T-cell (primary cell): ENCODE measurements around the gene TCP10L. TPM values are rescaled to one million over a fixed set of nuclear protein-coding genes. Genes with fewer than 3 reads are reported as not detected.
"Not testable (repeated sequence)": the region's sequence is repeated elsewhere in the genome, so short reads cannot be mapped to it uniquely, and the experiment has no call there.

Source experiments
- ATAC-seq, 4 experiments: fragments of 200-7000 bp in 3 of 4; fragments of 150-1000 bp in 1 of 4; cut with Tn5 transposase; replicated peaks in 1 of 4; 1 replicate in 3 of 4; 2 replicates in 1 of 4; pipeline ENCODE4 v1.10.0; 2021; ENCODE audit warnings: moderate library complexity in 3 of 4, mild to moderate bottlenecking in 2 of 4, moderate number of reproducible peaks in 1 of 4
- CTCF ChIA-PET, 2 donors: fragments of 300-600 bp; sonication (Branson Sonifier 250); formaldehyde crosslinking; loops; one replicate each; lab custom pipeline; 2022; ENCODE audit warnings: antibody characterized with exemption in 2 of 2; lab: Charles Lee
- POLR2A ChIA-PET, 2 donors: fragments of 300-600 bp; sonication (Branson Sonifier 250); formaldehyde crosslinking; loops; one replicate each; lab custom pipeline; 2022; ENCODE audit warnings: antibody characterized with exemption in 2 of 2; lab: Charles Lee
- DNase-seq, 35 experiments: peaks; one replicate each; pipeline versions ENCODE4 v3.0.0 to v3.0.0-alpha.2; 2013 to 2023
- H3K27ac ChIP-seq: one replicate; pipeline ENCODE4 v1.5.1; 2013; ENCODE audit warnings: low read length
- H3K27me3 ChIP-seq, 2 experiments: replicated peaks in 1 of 2; 1 replicate in 1 of 2; 2 replicates in 1 of 2; pipeline versions ENCODE4 v1.6.1 to v1.7.0; 2013; ENCODE audit warnings: low read length in 1 of 2, mixed read lengths in 1 of 2; ENCODE audit not compliant: control insufficient read depth in 2 of 2, insufficient read depth in 2 of 2; ENCODE audit errors: extremely low read depth in 1 of 2
- H3K36me3 ChIP-seq, 2 donors: 1 replicate in 1 of 2; 2 replicates in 1 of 2; pipeline versions ENCODE4 v1.6.1 to v1.7.0; 2013; ENCODE audit warnings: low read length in 1 of 2; ENCODE audit not compliant: control insufficient read depth in 2 of 2, insufficient read depth in 1 of 2; ENCODE audit errors: extremely low read depth in 1 of 2
- H3K4me1 ChIP-seq, 2 experiments: 1 replicate in 1 of 2; 2 replicates in 1 of 2; pipeline versions ENCODE4 v1.6.1 to v1.7.0; 2013; ENCODE audit warnings: low read length in 2 of 2, mixed read lengths in 1 of 2; ENCODE audit not compliant: insufficient read depth in 2 of 2, control insufficient read depth in 1 of 2; ENCODE audit errors: extremely low read depth in 1 of 2
- H3K4me3 ChIP-seq, 2 donors: 1 replicate in 1 of 2; 2 replicates in 1 of 2; pipeline versions ENCODE4 v1.5.1 to v1.7.0; 2013; ENCODE audit warnings: mild to moderate bottlenecking in 2 of 2, low read length in 1 of 2, moderate library complexity in 1 of 2; ENCODE audit not compliant: control insufficient read depth in 1 of 2; ENCODE audit errors: extremely low read depth in 1 of 2
- H3K9me3 ChIP-seq: 2 replicates; pipeline ENCODE4 v1.7.0; 2013
- H3K27ac Mint-ChIP-seq, 2 donors: one replicate each; pipeline ENCODE4 v1.8.0; 2020 to 2021; ENCODE audit warnings: mild to moderate bottlenecking in 2 of 2, mixed read lengths in 2 of 2
- H3K27me3 Mint-ChIP-seq, 2 donors: one replicate each; pipeline ENCODE4 v1.8.0; 2021 to 2022; ENCODE audit warnings: mixed read lengths in 2 of 2
- H3K36me3 Mint-ChIP-seq: one replicate; pipeline ENCODE4 v1.8.0; 2021; ENCODE audit warnings: mixed read lengths
- H3K4me1 Mint-ChIP-seq, 3 donors: one replicate each; pipeline ENCODE4 v1.8.0; 2020 to 2022; ENCODE audit warnings: mixed read lengths in 3 of 3, mild to moderate bottlenecking in 1 of 3
- H3K4me3 Mint-ChIP-seq, 3 donors: one replicate each; pipeline ENCODE4 v1.8.0; 2020 to 2022; ENCODE audit warnings: mild to moderate bottlenecking in 3 of 3, mixed read lengths in 3 of 3, moderate library complexity in 3 of 3
- H3K9me3 Mint-ChIP-seq, 3 donors: one replicate each; pipeline ENCODE4 v1.8.0; 2020 to 2022; ENCODE audit warnings: mixed read lengths in 3 of 3
- WGBS: methylation state at CpG from one replicate; pipeline ENCODE4 v1.1.5; 2013; ENCODE audit warnings: missing lambda C conversion rate; ENCODE audit not compliant: insufficient coverage; 5-methylcytosine and 5-hydroxymethylcytosine counted together
- total RNA-seq, 35 experiments: library from RNA in 6 of 35; stranded (reverse) in 6 of 35; fragments of 120-200 nt in 1 of 35; gene quantifications; one replicate each; pipeline versions ENCODE4 v1.2.1 to v1.2.4 and lab custom pipeline; 2013 to 2026

Gene TCP10L
- total RNA-seq, 5 donors from 2014 or later (not counting 1 experiment from before 2014, with no cell fraction given) = 0.19 to 0.73 (median 0.39) TPM; not detected in 1

- no peak overlapping the region for H3K27ac ChIP-seq
- H3K4me3 ChIP-seq = no peak overlapping the region
- Mint-ChIP-seq H3K27me3 (no peaks in the 10 kb centered on the region), H3K36me3 (peaks cover 3% of the 10 kb centered on the region), H3K27ac (no peak overlapping the region), H3K9me3 (no peaks in the 10 kb centered on the region), H3K4me3 (no peak overlapping the region), H3K4me1 (peaks cover 0 to 5% (median 0%) of the 10 kb centered on the region in 3 donors)
- H3K36me3 ChIP-seq = no peaks in the 10 kb centered on the region
- H3K9me3 ChIP-seq = no peaks in the 10 kb centered on the region
- CTCF ChIA-PET = no interaction called here
- 80% methylated on average over 1 of the region's 4 CpGs for WGBS
- no peaks in the 10 kb centered on the region for H3K27me3 ChIP-seq
- DNase-seq (no peak), ATAC-seq (no peak)
- POLR2A ChIA-PET = interaction anchor here in 1 of 2 donors (0.6 kb wide), 1 partner anchor 1074 kb away, joined by 5 read pairs; no protein-coding TSS in a partner anchor
- H3K4me1 ChIP-seq = peaks cover 0 to 2% of the 10 kb centered on the region in 2 experiments
These were observed 38.3 kb downstream of the TCP10L start for GRCh38 chr21:32547018-32547417.

DNA sequence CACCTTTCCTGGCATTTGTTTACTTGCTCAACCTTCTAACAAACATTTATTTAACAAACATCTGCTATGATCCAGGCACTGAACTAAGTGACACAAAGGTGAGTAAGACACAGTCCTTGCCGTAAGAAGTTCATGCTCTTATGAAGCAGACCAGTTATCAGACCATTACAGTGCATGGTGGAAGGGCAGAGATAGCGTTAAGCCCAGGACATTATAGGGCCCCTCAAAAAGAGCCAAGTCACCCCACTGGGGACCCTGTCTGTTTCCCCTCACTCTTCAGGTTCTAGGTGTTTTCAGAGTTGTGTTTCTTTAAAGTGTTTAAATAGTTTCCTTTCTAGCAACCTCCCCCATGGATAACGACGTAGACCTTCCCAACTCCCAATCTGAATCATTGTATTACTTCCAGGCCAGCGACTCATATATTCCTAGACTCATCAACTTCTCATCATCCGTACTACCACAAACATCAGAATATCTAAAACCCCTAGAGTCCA lies 39.3 kb downstream of the TCP10L start:
- DNase-seq = no peak

GRCh38 chr21:32544697-32545096 lies 40.6 kb downstream of the TCP10L start:
- WGBS = 86% methylated on average over 2 of the region's 4 CpGs
- H3K36me3 Mint-ChIP-seq = peaks cover 3% of the 10 kb centered on the region
- POLR2A ChIA-PET = no interaction called here
- H3K9me3 Mint-ChIP-seq = no peaks in the 10 kb centered on the region
- CTCF ChIA-PET = no interaction called here
- no peak overlapping the region for H3K27ac Mint-ChIP-seq
- H3K9me3 ChIP-seq = no peaks in the 10 kb centered on the region
- ATAC-seq (no peak), DNase-seq (no peak)
- no peak overlapping the region for H3K4me3 Mint-ChIP-seq
- peaks cover 0 to 2% of the 10 kb centered on the region in 2 experiments for H3K4me1 ChIP-seq
- no peak overlapping the region for H3K27ac ChIP-seq
- no peaks in the 10 kb centered on the region for H3K27me3 ChIP-seq
- H3K4me3 ChIP-seq = no peak overlapping the region
- H3K36me3 ChIP-seq = no peaks in the 10 kb centered on the region
- no peaks in the 10 kb centered on the region for H3K27me3 Mint-ChIP-seq
- H3K4me1 Mint-ChIP-seq = peaks cover 0 to 5% (median 0%) of the 10 kb centered on the region in 3 donors

More for the DNA sequence above, 39.3 kb downstream of the TCP10L start:
- no peaks in the 10 kb centered on the region for H3K27me3 ChIP-seq
- Mint-ChIP-seq H3K27me3 (no peaks in the 10 kb centered on the region), H3K27ac (no peak overlapping the region), H3K9me3 (no peaks in the 10 kb centered on the region), H3K4me3 (no peak overlapping the region), H3K4me1 (peaks cover 0 to 5% (median 0%) of the 10 kb centered on the region in 3 donors), H3K36me3 (peaks cover 3% of the 10 kb centered on the region)
- no peak for ATAC-seq
- H3K27ac ChIP-seq = no peak overlapping the region
- no peaks in the 10 kb centered on the region for H3K9me3 ChIP-seq
- H3K4me1 ChIP-seq = peaks cover 0 to 2% of the 10 kb centered on the region in 2 experiments
- H3K4me3 ChIP-seq = no peak overlapping the region
- 80% methylated on average over 1 of the region's 6 CpGs for WGBS
- H3K36me3 ChIP-seq = no peaks in the 10 kb centered on the region
- ChIA-PET POLR2A (no interaction called here), CTCF (no interaction called here)

GRCh38 chr21:32543975-32544374 lies 41.3 kb downstream of the TCP10L start:
- peaks cover 2 to 8% (median 4%) of the 10 kb centered on the region in 3 donors for H3K4me1 Mint-ChIP-seq
- H3K4me3 Mint-ChIP-seq = no peak overlapping the region
- ATAC-seq (no peak), DNase-seq (no peak)
- no peaks in the 10 kb centered on the region for H3K27me3 Mint-ChIP-seq
- CTCF ChIA-PET = interaction anchor here in 1 of 2 donors (0.5 to 0.7 kb wide), 2 partner anchors 52 to 69 kb away, joined by 3 to 4 read pairs; no protein-coding TSS in a partner anchor
- no CpG with 5 or more reads among the region's 3 CpGs for WGBS
- H3K9me3 ChIP-seq = no peaks in the 10 kb centered on the region
- H3K27ac Mint-ChIP-seq = no peak overlapping the region
- peaks cover 0 to 6% of the 10 kb centered on the region in 2 experiments for H3K4me1 ChIP-seq
- peaks cover 3% of the 10 kb centered on the region for H3K36me3 Mint-ChIP-seq
- no peaks in the 10 kb centered on the region for H3K9me3 Mint-ChIP-seq
- H3K27me3 ChIP-seq = no peaks in the 10 kb centered on the region
- no peak overlapping the region for H3K27ac ChIP-seq
- no peak overlapping the region for H3K4me3 ChIP-seq
- POLR2A ChIA-PET = no interaction called here
- no peaks in the 10 kb centered on the region for H3K36me3 ChIP-seq

DNA sequence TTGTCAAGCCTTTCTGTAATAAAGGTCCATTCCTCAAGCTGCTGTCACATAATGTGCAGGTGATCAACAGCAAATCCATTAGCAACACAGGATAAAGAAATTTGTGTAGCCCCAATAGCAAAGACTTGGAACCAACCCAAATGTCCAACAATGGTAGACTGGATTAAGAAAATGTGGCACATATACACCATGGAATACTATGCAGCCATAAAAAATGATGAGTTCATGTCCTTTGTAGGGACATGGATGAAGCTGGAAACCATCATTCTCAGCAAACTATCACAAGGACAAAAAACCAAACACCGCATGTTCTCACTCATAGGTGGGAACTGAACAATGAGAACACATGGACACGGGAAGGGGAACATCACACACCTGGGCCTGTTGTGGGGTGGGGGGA lies 42.3 kb downstream of the TCP10L start:
- CTCF ChIA-PET = not testable (repeated sequence)
- 100% methylated on average over 1 of the region's 2 CpGs for WGBS

GRCh38 chr21:32539378-32539777 lies 45.9 kb downstream of the TCP10L start:
- no peak overlapping the region for H3K27ac Mint-ChIP-seq

More for the DNA sequence above, 42.3 kb downstream of the TCP10L start:
- H3K27ac Mint-ChIP-seq, H3K27me3 Mint-ChIP-seq, ATAC-seq, H3K4me3 ChIP-seq, DNase-seq, H3K27me3 ChIP-seq, H3K4me3 Mint-ChIP-seq, H3K36me3 Mint-ChIP-seq, H3K36me3 ChIP-seq, POLR2A ChIA-PET, H3K9me3 ChIP-seq, H3K27ac ChIP-seq, H3K9me3 Mint-ChIP-seq: not testable (repeated sequence)
- peaks cover 10 to 15% (median 11%) of the 10 kb centered on the region in 3 donors for H3K4me1 Mint-ChIP-seq
- peaks cover 1 to 11% of the 10 kb centered on the region in 2 experiments for H3K4me1 ChIP-seq

More at GRCh38 chr21:32539378-32539777, 45.9 kb downstream of the TCP10L start:
- no peaks in the 10 kb centered on the region for H3K9me3 ChIP-seq
- H3K4me1 ChIP-seq = peaks cover 16 to 19% of the 10 kb centered on the region in 2 experiments
- H3K27ac ChIP-seq = no peak overlapping the region
- no peak overlapping the region for H3K4me3 ChIP-seq
- ATAC-seq (no peak), DNase-seq (no peak)
- Mint-ChIP-seq H3K4me1 (peaks cover 22 to 30% (median 25%) of the 10 kb centered on the region in 3 donors), H3K9me3 (no peaks in the 10 kb centered on the region), H3K4me3 (no peak overlapping the region), H3K36me3 (peaks cover 6% of the 10 kb centered on the region), H3K27me3 (no peaks in the 10 kb centered on the region)
- ChIA-PET CTCF (interaction anchor here in 1 of 2 donors (0.7 to 0.9 kb wide), 2 partner anchors 46 to 58 kb away, joined by 3 to 5 read pairs; partner anchors contain the start of gene TCP10L), POLR2A (interaction anchor here in 1 of 2 donors (0.6 kb wide), 1 partner anchor 10 kb away, joined by 3 read pairs; no protein-coding TSS in a partner anchor)
- 90% methylated on average over 6 of the region's 6 CpGs for WGBS
- no peaks in the 10 kb centered on the region for H3K27me3 ChIP-seq
- no peaks in the 10 kb centered on the region for H3K36me3 ChIP-seq
